ENCODE results near the gene OPRL1.

OPRL1 gene

GRCh38 chr20:64051561-64052325 lies 28.1 kb upstream of the OPRL1 start:
- H3K9me3 ChIP-seq (ENCODE audit: control insufficient read depth in 2 of 2, low read length in 2 of 2), result no peaks in the 10 kb centered on the region
- H3K27me3 ChIP-seq (ENCODE audit: control insufficient read depth in 1 of 2, insufficient read depth in 2 of 2, low read length in 2 of 2), result peaks cover 40 to 55% of the 10 kb centered on the region in 2 donors
- H3K9ac ChIP-seq (ENCODE audit: low read length in 2 of 2), result no peak overlapping the region
- peaks cover 7% of the 10 kb centered on the region for H3K4me1 ChIP-seq (ENCODE audit: control insufficient read depth, insufficient read depth, low read length)
- no peaks in the 10 kb centered on the region for H3K36me3 ChIP-seq (ENCODE audit: control insufficient read depth in 2 of 2, insufficient read depth in 2 of 2, low read length in 2 of 2)
- peak overlapping the region; percentile 41 for H3K27ac ChIP-seq (ENCODE audit: low read length)
- no peak overlapping the region for H3K4me3 ChIP-seq (ENCODE audit: low read length in 2 of 2)

GRCh38 chr20:64052326-64052722 lies 27.6 kb upstream of the OPRL1 start:
- H3K4me3 ChIP-seq (ENCODE audit: low read length in 2 of 2), result no peak overlapping the region
- peak overlapping the region; percentile 41 for H3K27ac ChIP-seq (ENCODE audit: low read length)
- H3K27me3 ChIP-seq (ENCODE audit: control insufficient read depth in 1 of 2, insufficient read depth in 2 of 2, low read length in 2 of 2), result peaks cover 36 to 54% of the 10 kb centered on the region in 2 donors
- H3K36me3 ChIP-seq (ENCODE audit: control insufficient read depth in 2 of 2, insufficient read depth in 2 of 2, low read length in 2 of 2), result no peaks in the 10 kb centered on the region
- H3K4me1 ChIP-seq (ENCODE audit: control insufficient read depth, insufficient read depth, low read length), result peaks cover 7% of the 10 kb centered on the region
- H3K9ac ChIP-seq (ENCODE audit: low read length in 2 of 2), result no peak overlapping the region
- H3K9me3 ChIP-seq (ENCODE audit: control insufficient read depth in 2 of 2, low read length in 2 of 2), result no peaks in the 10 kb centered on the region

GRCh38 chr20:64052987-64053840 lies 26.7 kb upstream of the OPRL1 start:
- no peak overlapping the region for H3K9ac ChIP-seq (ENCODE audit: low read length in 2 of 2)
- no peak overlapping the region for H3K4me3 ChIP-seq (ENCODE audit: low read length in 2 of 2)
- peaks cover 39 to 49% of the 10 kb centered on the region in 2 donors for H3K27me3 ChIP-seq (ENCODE audit: control insufficient read depth in 1 of 2, insufficient read depth in 2 of 2, low read length in 2 of 2)
- no peaks in the 10 kb centered on the region for H3K9me3 ChIP-seq (ENCODE audit: control insufficient read depth in 2 of 2, low read length in 2 of 2)
- H3K4me1 ChIP-seq (ENCODE audit: control insufficient read depth, insufficient read depth, low read length), result peaks cover 9% of the 10 kb centered on the region
- H3K36me3 ChIP-seq (ENCODE audit: control insufficient read depth in 2 of 2, insufficient read depth in 2 of 2, low read length in 2 of 2), result no peaks in the 10 kb centered on the region
- H3K27ac ChIP-seq (ENCODE audit: low read length), result no peak overlapping the region

DNA sequence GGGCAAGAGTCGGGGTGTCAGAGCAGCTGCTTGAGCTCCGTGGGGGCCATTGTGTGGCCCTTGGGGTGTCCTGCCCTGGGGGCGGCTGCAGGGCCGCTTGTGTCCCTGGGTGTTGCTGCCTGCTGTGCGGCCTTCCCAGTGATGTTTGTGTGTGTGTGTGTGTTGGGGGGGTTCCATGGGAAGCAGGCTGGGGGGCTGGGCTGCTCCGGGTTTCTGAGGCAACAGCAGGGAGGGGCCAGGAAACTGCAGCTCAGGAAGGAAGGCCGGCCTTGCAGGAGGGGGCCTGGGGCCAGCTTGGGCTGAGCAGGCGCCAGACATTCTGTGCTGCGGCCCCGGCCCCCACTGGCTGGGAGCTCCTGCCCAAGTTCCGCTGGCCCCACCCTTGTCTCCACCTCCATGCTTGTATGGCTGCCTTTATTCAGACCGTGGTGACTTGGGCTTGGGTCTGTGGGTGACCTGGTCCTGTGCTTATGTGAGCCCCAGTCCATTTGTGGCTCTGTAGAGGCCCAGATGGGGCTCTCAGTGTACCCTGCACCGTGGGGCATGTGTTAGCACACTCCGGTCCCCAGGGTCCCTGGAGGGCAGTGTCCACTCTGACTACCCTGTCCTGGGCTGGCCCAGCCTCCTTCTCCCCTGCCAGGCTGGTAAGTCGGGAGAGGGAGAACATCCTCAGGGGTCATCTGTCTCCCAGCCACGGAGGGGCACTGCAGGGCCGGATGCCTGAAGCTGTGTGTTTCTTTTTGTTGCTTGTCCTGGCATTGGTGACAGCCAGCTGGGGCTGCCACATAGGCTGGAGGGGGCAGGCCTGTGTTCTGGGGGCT lies 25.8 kb upstream of the OPRL1 start:
- peak overlapping the region in 1 of 2 donors; percentile 13 for H3K9ac ChIP-seq (ENCODE audit: low read length in 2 of 2)
- no peak overlapping the region for H3K27ac ChIP-seq (ENCODE audit: low read length)
- peaks cover 4% of the 10 kb centered on the region for H3K4me1 ChIP-seq (ENCODE audit: control insufficient read depth, insufficient read depth, low read length)
- H3K36me3 ChIP-seq (ENCODE audit: control insufficient read depth in 2 of 2, insufficient read depth in 2 of 2, low read length in 2 of 2), result no peaks in the 10 kb centered on the region
- H3K9me3 ChIP-seq (ENCODE audit: control insufficient read depth in 2 of 2, low read length in 2 of 2), result no peaks in the 10 kb centered on the region
- H3K27me3 ChIP-seq (ENCODE audit: control insufficient read depth in 1 of 2, insufficient read depth in 2 of 2, low read length in 2 of 2), result peaks cover 39 to 44% of the 10 kb centered on the region in 2 donors
- H3K4me3 ChIP-seq (ENCODE audit: low read length in 2 of 2), result no peak overlapping the region

DNA sequence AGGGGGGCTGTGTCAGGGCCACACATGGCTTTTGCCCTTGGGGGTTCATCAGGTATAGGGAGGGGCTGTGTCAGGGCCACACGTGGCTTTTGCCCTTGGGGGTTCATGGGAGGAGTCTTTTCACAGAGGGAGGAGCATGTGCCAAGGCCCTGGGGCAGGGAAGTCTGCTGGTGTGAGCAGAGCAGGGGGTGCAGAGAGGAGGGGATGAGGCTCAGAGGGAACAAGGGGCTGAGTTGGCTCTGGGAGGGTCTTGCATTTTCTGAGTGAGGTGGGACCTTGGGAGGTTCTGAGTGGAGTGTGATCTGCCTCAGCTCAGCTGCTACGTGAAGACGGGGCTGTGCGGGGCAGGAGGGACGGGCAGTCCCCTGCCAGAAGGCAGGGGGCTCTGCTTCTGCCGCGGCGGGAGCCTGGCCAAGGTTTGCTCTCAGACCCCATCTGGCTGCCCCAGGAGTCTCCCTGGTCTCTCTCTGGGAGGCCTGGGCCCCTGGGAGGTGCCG lies 24.4 kb upstream of the OPRL1 start:
- Histone ChIP-seq H3K9ac (ENCODE audit: low read length in 2 of 2) (no peak overlapping the region), H3K4me1 (ENCODE audit: control insufficient read depth, insufficient read depth, low read length) (peaks cover 4% of the 10 kb centered on the region), H3K27me3 (ENCODE audit: control insufficient read depth in 1 of 2, insufficient read depth in 2 of 2, low read length in 2 of 2) (peaks cover 31 to 36% of the 10 kb centered on the region in 2 donors), H3K9me3 (ENCODE audit: control insufficient read depth in 2 of 2, low read length in 2 of 2) (no peaks in the 10 kb centered on the region), H3K36me3 (ENCODE audit: control insufficient read depth in 2 of 2, insufficient read depth in 2 of 2, low read length in 2 of 2) (no peaks in the 10 kb centered on the region), H3K4me3 (ENCODE audit: low read length in 2 of 2) (no peak overlapping the region), H3K27ac (ENCODE audit: low read length) (no peak overlapping the region)

DNA sequence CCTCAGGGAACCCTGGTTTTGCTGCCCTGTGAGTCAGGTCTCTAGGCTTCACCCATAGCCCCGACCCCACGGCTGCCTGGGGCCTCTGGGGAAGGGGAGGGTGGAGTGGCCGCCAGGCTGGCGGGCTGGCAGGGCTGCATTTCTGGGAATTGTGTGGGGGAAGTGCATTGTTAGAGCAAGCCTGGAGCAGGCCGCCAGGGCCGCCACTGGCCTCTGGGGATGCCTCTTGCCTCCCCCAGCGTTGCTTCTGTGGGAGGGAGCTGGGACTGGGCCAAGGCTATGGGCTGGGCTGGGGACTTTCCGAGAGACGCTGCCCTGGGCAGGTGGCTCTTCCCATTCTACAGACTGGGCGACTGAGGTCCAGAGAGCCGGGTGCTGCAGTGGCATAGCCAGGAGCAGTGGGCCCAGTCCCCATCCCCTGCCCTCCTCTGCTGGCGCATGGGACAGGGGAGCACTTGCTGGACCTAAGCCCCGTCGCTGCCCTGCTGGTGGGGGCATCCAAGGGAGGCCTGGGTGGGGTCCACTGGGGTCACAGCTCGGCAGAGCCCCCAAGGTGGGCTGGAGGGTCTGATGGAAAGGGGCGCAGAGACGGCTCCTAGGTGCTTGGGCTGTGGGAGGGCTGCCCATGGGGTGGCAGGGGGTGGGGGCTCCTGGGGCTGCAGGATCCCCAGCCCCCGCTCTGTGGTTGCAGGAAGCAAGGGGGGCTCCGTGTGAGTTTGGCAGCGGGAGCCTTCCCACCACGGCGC lies 23.8 kb upstream of the OPRL1 start:
- Histone ChIP-seq H3K4me3 (ENCODE audit: low read length in 2 of 2) (no peak overlapping the region), H3K9me3 (ENCODE audit: control insufficient read depth in 2 of 2, low read length in 2 of 2) (no peaks in the 10 kb centered on the region), H3K9ac (ENCODE audit: low read length in 2 of 2) (no peak overlapping the region), H3K36me3 (ENCODE audit: control insufficient read depth in 2 of 2, insufficient read depth in 2 of 2, low read length in 2 of 2) (no peaks in the 10 kb centered on the region), H3K27me3 (ENCODE audit: control insufficient read depth in 1 of 2, insufficient read depth in 2 of 2, low read length in 2 of 2) (peaks cover 25 to 30% of the 10 kb centered on the region in 2 donors), H3K4me1 (ENCODE audit: control insufficient read depth, insufficient read depth, low read length) (peaks cover 4% of the 10 kb centered on the region), H3K27ac (ENCODE audit: low read length) (no peak overlapping the region)

- Histone ChIP-seq H3K27me3 (ENCODE audit: control insufficient read depth in 1 of 2, insufficient read depth in 2 of 2, low read length in 2 of 2) (peaks cover 24 to 25% of the 10 kb centered on the region in 2 donors), H3K9ac (ENCODE audit: low read length in 2 of 2) (no peak overlapping the region), H3K4me3 (ENCODE audit: low read length in 2 of 2) (no peak overlapping the region), H3K27ac (ENCODE audit: low read length) (no peak overlapping the region), H3K36me3 (ENCODE audit: control insufficient read depth in 2 of 2, insufficient read depth in 2 of 2, low read length in 2 of 2) (no peaks in the 10 kb centered on the region), H3K4me1 (ENCODE audit: control insufficient read depth, insufficient read depth, low read length) (peaks cover 4% of the 10 kb centered on the region), H3K9me3 (ENCODE audit: control insufficient read depth in 2 of 2, low read length in 2 of 2) (no peaks in the 10 kb centered on the region)
These were observed 23.3 kb upstream of the OPRL1 start for GRCh38 chr20:64056639-64056888.

- no peak overlapping the region for H3K9ac ChIP-seq (ENCODE audit: low read length in 2 of 2)
- no peaks in the 10 kb centered on the region for H3K9me3 ChIP-seq (ENCODE audit: control insufficient read depth in 2 of 2, low read length in 2 of 2)
- H3K27me3 ChIP-seq (ENCODE audit: control insufficient read depth in 1 of 2, insufficient read depth in 2 of 2, low read length in 2 of 2), result peaks cover 19 to 20% of the 10 kb centered on the region in 2 donors
- peak overlapping the region in 1 of 2 donors; percentile 15 for H3K4me3 ChIP-seq (ENCODE audit: low read length in 2 of 2)
- no peaks in the 10 kb centered on the region for H3K36me3 ChIP-seq (ENCODE audit: control insufficient read depth in 2 of 2, insufficient read depth in 2 of 2, low read length in 2 of 2)
- no peak overlapping the region for H3K27ac ChIP-seq (ENCODE audit: low read length)
- H3K4me1 ChIP-seq (ENCODE audit: control insufficient read depth, insufficient read depth, low read length), result peaks cover 5% of the 10 kb centered on the region
These were observed 22.8 kb upstream of the OPRL1 start for GRCh38 chr20:64056889-64057627.

- H3K4me3 ChIP-seq (ENCODE audit: low read length in 2 of 2), result peak overlapping the region in 1 of 2 donors; percentile 15
- no peak overlapping the region for H3K27ac ChIP-seq (ENCODE audit: low read length)
These were observed 22.0 kb upstream of the OPRL1 start for GRCh38 chr20:64057628-64058498.

More at GRCh38 chr20:64057628-64058498, 22.0 kb upstream of the OPRL1 start:
- H3K9ac ChIP-seq (ENCODE audit: low read length in 2 of 2), result no peak overlapping the region
- H3K27me3 ChIP-seq (ENCODE audit: control insufficient read depth in 1 of 2, insufficient read depth in 2 of 2, low read length in 2 of 2), result peaks cover 16 to 17% of the 10 kb centered on the region in 2 donors
- H3K9me3 ChIP-seq (ENCODE audit: control insufficient read depth in 2 of 2, low read length in 2 of 2), result no peaks in the 10 kb centered on the region
- no peaks in the 10 kb centered on the region for H3K36me3 ChIP-seq (ENCODE audit: control insufficient read depth in 2 of 2, insufficient read depth in 2 of 2, low read length in 2 of 2)
- H3K4me1 ChIP-seq (ENCODE audit: control insufficient read depth, insufficient read depth, low read length), result peaks cover 13% of the 10 kb centered on the region
